H1 (cell line): ENCODE results near the gene PTPN1. TPM values are rescaled to one million over a fixed set of nuclear protein-coding genes. Genes with fewer than 3 reads are reported as not detected.

Source experiments
- CTCF ChIA-PET: fragments of 300-600 bp; sonication (Branson Sonifier 250); formaldehyde crosslinking; loops from one replicate; lab custom pipeline; 2021; ENCODE audit not compliant: partially characterized antibody; lab: Charles Lee
- POLR2A ChIA-PET: fragments of 300-600 bp; sonication (Branson Sonifier 250); formaldehyde crosslinking; loops from one replicate; lab custom pipeline; 2021; ENCODE audit warnings: inconsistent platforms; ENCODE audit not compliant: partially characterized antibody; lab: Charles Lee
- DNase-seq, 2 experiments: peaks; one replicate each; pipeline versions ENCODE4 v3.0.0 to v3.0.0-alpha.2; 2010 to 2022; ENCODE audit warnings: low spot score in 2 of 2, low read depth in 1 of 2, mixed read lengths in 1 of 2
- FAIRE-seq: peaks from 2 replicates; lab custom pipeline; 2011; peaks lifted over from hg19 to GRCh38; lab: Jason Lieb, UNC
- H2AFZ ChIP-seq: 2 replicates; pipeline ENCODE4 v1.8.1; 2012; ENCODE audit warnings: low read length, inconsistent platforms
- H2AK5ac ChIP-seq: 2 replicates; pipeline ENCODE4 v1.6.1; 2013; ENCODE audit warnings: low read depth, low read length
- H2BK120ac ChIP-seq: replicated peaks from 2 replicates; pipeline ENCODE3; 2013; ENCODE audit warnings: low read depth, low read length, inconsistent platforms
- H2BK12ac ChIP-seq: 2 replicates; pipeline ENCODE4 v1.6.1; 2013; ENCODE audit warnings: low read depth, low read length
- H2BK15ac ChIP-seq: 2 replicates; pipeline ENCODE4 v1.6.1; 2013; ENCODE audit warnings: low read length
- H2BK20ac ChIP-seq: 2 replicates; pipeline ENCODE4 v1.6.1; 2013; ENCODE audit warnings: low read length
- H2BK5ac ChIP-seq: 2 replicates; pipeline ENCODE4 v1.6.1; 2013; ENCODE audit warnings: low read depth, low read length
- H3K14ac ChIP-seq: 2 replicates; pipeline ENCODE4 v1.6.1; 2013; ENCODE audit warnings: inconsistent platforms; ENCODE audit not compliant: insufficient read length
- H3K18ac ChIP-seq: 2 replicates; pipeline ENCODE4 v1.6.1; 2013; ENCODE audit warnings: low read length; ENCODE audit errors: extremely low read depth
- H3K23ac ChIP-seq: 2 replicates; pipeline ENCODE4 v1.6.1; 2013; ENCODE audit warnings: inconsistent platforms; ENCODE audit not compliant: insufficient read length
- H3K23me2 ChIP-seq: 2 replicates; pipeline ENCODE4 v1.6.1; 2013; ENCODE audit warnings: low read depth, low read length
- H3K27ac ChIP-seq: 2 replicates; pipeline ENCODE4 v1.6.1; 2011; ENCODE audit warnings: low read depth, low read length, inconsistent platforms
- H3K27me3 ChIP-seq, 4 experiments: replicated peaks in 1 of 4; 1 replicate in 1 of 4; 2 replicates in 3 of 4; pipeline versions ENCODE4 v1.6.1 to v1.8.1; 2011 to 2013; ENCODE audit warnings: low read length in 3 of 4, mild to moderate bottlenecking in 3 of 4, inconsistent platforms in 2 of 4, mixed read lengths in 2 of 4, moderate library complexity in 1 of 4; ENCODE audit not compliant: control insufficient read depth in 3 of 4, insufficient read depth in 3 of 4; ENCODE audit errors: extremely low read depth in 1 of 4
- H3K36me3 ChIP-seq, 4 experiments: 2 replicates each; pipeline versions ENCODE4 v1.6.1 to v1.8.1; 2011 to 2013; ENCODE audit warnings: mild to moderate bottlenecking in 4 of 4, low read length in 3 of 4, moderate library complexity in 2 of 4, control low read depth in 1 of 4, inconsistent platforms in 1 of 4; ENCODE audit not compliant: insufficient read depth in 4 of 4, control insufficient read depth in 2 of 4
- H3K4ac ChIP-seq: replicated peaks from 2 replicates; pipeline ENCODE3; 2013; ENCODE audit warnings: low read length, low read depth, mixed read lengths, inconsistent platforms; ENCODE audit not compliant: insufficient read length
- H3K4me1 ChIP-seq, 4 experiments: replicated peaks in 1 of 4; 1 replicate in 1 of 4; 2 replicates in 3 of 4; pipeline versions ENCODE4 v1.6.1 to v1.8.1; 2011 to 2013; ENCODE audit warnings: low read length in 3 of 4, inconsistent platforms in 2 of 4, mixed read lengths in 1 of 4; ENCODE audit not compliant: insufficient read depth in 4 of 4, control insufficient read depth in 3 of 4
- H3K4me2 ChIP-seq, 2 experiments: 2 replicates each; pipeline versions ENCODE4 v1.6.1 to v1.8.1; 2011 to 2013; ENCODE audit warnings: low read depth in 2 of 2, low read length in 2 of 2, control low read depth in 1 of 2, inconsistent platforms in 1 of 2, mild to moderate bottlenecking in 1 of 2; ENCODE audit not compliant: insufficient read depth in 1 of 2
- H3K4me3 ChIP-seq, 4 experiments: fragments of 200-600, 300-600 bp in 1 of 4; sonication (generic), shearing (Covaris generic), sonication (Bioruptor Twin) in 1 of 4; 2 replicates each; pipeline versions ENCODE4 v1.5.1 to v1.8.1; 2011 to 2016; ENCODE audit warnings: low read length in 4 of 4, low read depth in 3 of 4, control low read depth in 2 of 4, inconsistent platforms in 2 of 4, mild to moderate bottlenecking in 2 of 4, mixed read lengths in 1 of 4, moderate library complexity in 1 of 4; ENCODE audit not compliant: insufficient read depth in 2 of 4; ENCODE audit errors: extremely low read depth in 1 of 4
- H3K56ac ChIP-seq: replicated peaks from 2 replicates; pipeline ENCODE3; 2013; ENCODE audit warnings: low read depth, mild to moderate bottlenecking, mixed read lengths, low read length, inconsistent platforms; ENCODE audit not compliant: insufficient read length
- H3K79me1 ChIP-seq: 2 replicates; pipeline ENCODE4 v1.6.1; 2013; ENCODE audit warnings: low read depth, low read length, control low read depth
- H3K79me2 ChIP-seq, 2 experiments: 2 replicates each; pipeline versions ENCODE4 v1.6.1 to v1.8.1; 2012 to 2013; ENCODE audit warnings: low read length in 2 of 2, mild to moderate bottlenecking in 2 of 2, inconsistent platforms in 1 of 2; ENCODE audit not compliant: insufficient read depth in 2 of 2, control insufficient read depth in 1 of 2
- H3K9ac ChIP-seq, 4 experiments: replicated peaks in 1 of 4; 1 replicate in 1 of 4; 2 replicates in 3 of 4; pipeline versions ENCODE4 v1.6.1 to v1.8.1; 2011 to 2013; ENCODE audit warnings: low read depth in 3 of 4, low read length in 3 of 4, control low read depth in 2 of 4, mild to moderate bottlenecking in 2 of 4, moderate library complexity in 2 of 4, inconsistent platforms in 1 of 4; ENCODE audit errors: extremely low read depth in 1 of 4
- H3K9me3 ChIP-seq, 2 experiments: 2 replicates each; pipeline versions ENCODE4 v1.6.1 to v1.8.1; 2012 to 2013; ENCODE audit warnings: mild to moderate bottlenecking in 2 of 2, moderate library complexity in 2 of 2, control low read depth in 1 of 2, inconsistent platforms in 1 of 2, low read depth in 1 of 2, low read length in 1 of 2, mixed read lengths in 1 of 2; ENCODE audit not compliant: insufficient read depth in 2 of 2
- H4K20me1 ChIP-seq, 2 experiments: replicated peaks in 1 of 2; 2 replicates each; pipeline versions ENCODE3 to v1.8.1; 2011 to 2013; ENCODE audit warnings: inconsistent platforms in 2 of 2, low read length in 2 of 2, mild to moderate bottlenecking in 1 of 2; ENCODE audit not compliant: insufficient read depth in 2 of 2, control insufficient read depth in 1 of 2
- H4K5ac ChIP-seq: 2 replicates; pipeline ENCODE4 v1.6.1; 2013; ENCODE audit warnings: low read length, low read depth, mixed read lengths, inconsistent platforms; ENCODE audit not compliant: insufficient read length
- H4K8ac ChIP-seq: 2 replicates; pipeline ENCODE4 v1.8.0; 2013; ENCODE audit warnings: mild to moderate bottlenecking, moderate library complexity, low read length, inconsistent platforms; ENCODE audit not compliant: insufficient read depth; ENCODE audit errors: extremely low read depth
- H4K91ac ChIP-seq: replicated peaks from 2 replicates; pipeline ENCODE3; 2013; ENCODE audit warnings: low read length, mixed read lengths, inconsistent platforms; ENCODE audit not compliant: insufficient read length
- ATF2 ChIP-seq: IDR thresholded peaks from 2 replicates; pipeline ENCODE4 v1.6.1; 2012; ENCODE audit warnings: low read length, inconsistent platforms
- BRCA1 ChIP-seq: IDR thresholded peaks from 2 replicates; pipeline ENCODE4 v1.6.1; 2012; ENCODE audit warnings: low read depth, low read length, improper control_type of control experiment
- CBX8 ChIP-seq: fragments of 300-800, 300-1000 bp; sonication (generic); IDR thresholded peaks from 2 replicates; pipeline ENCODE4 v1.7.1; 2016; ENCODE audit warnings: low read depth, low read length, borderline replicate concordance
- WGBS, 2 experiments: shearing (Covaris generic) in 1 of 2; methylation state at CpG; one replicate each; pipeline versions ENCODE4 v1.1.6 to v1.1.7; 2013 to 2015; ENCODE audit warnings: low lambda C conversion rate in 2 of 2, mixed read lengths in 2 of 2, inconsistent platforms in 1 of 2, low coverage in 1 of 2, missing lambda C conversion rate in 1 of 2; ENCODE audit not compliant: insufficient replicate concordance in 2 of 2, insufficient coverage in 1 of 2, insufficient read length in 1 of 2; ENCODE audit errors: extremely low coverage in 1 of 2, missing lambda C conversion rate in 1 of 2; 5-methylcytosine and 5-hydroxymethylcytosine counted together
- polyA plus RNA-seq, 7 experiments: library from polyadenylated mRNA; depleted of rRNA in 3 of 7; stranded (reverse) in 5 of 7; unstranded in 2 of 7; fragments of >200 nt in 5 of 7; fragments of 200-250 nt in 2 of 7; gene quantifications; 1 replicate in 5 of 7; 2 replicates in 1 of 7; 4 replicates in 1 of 7; pipeline versions ENCODE4 v1.2.1 to v1.2.3, GENCODE V29; 2011 to 2013; ENCODE audit warnings: missing spikeins in 2 of 7, mixed read lengths in 2 of 7
- total RNA-seq: library from RNA; stranded (reverse); fragmentation: NEBNext Ultra II Directional; extraction: Animal tissue kit (Norgen Biotek cat#: 25700); gene quantifications from 2 replicates; pipeline ENCODE4 v1.2.1, GENCODE V29; 2021

Gene PTPN1
- total and polyA plus RNA-seq, 2 of the 8 experiments (the other 6 are each of a cell fraction or from before 2014, with no cell fraction given): 18.6 to 32.1 TPM

- CTCF ChIA-PET: interaction anchor here (0.6 to 6.1 kb wide), 17 partner anchors 9 to 461 kb away, joined by 3 to 61 read pairs (median 5); no protein-coding TSS in a partner anchor
- Histone ChIP-seq H2AFZ (no peak overlapping the region), H4K5ac (no peak overlapping the region), H3K9me3 (no peaks in the 10 kb centered on the region), H3K14ac (no peak overlapping the region), H3K4ac (no peak overlapping the region), H3K23me2 (no peaks in the 10 kb centered on the region), H3K23ac (no peak overlapping the region), H3K4me2 (no peak overlapping the region), H3K56ac (no peak overlapping the region), H3K27ac (no peak overlapping the region), H3K4me1 (peaks cover 0 to 8% (median 3%) of the 10 kb centered on the region in 4 experiments; a peak in 4 of 7 replicates), H2BK15ac (peak overlapping the region; percentile 88; the same call in 1 of the 2 replicates), H3K79me2 (no peaks in the 10 kb centered on the region), H3K18ac (no peak overlapping the region), H3K4me3 (no peak overlapping the region), H4K91ac (peak overlapping the region; percentile 42), H2AK5ac (no peak overlapping the region), H3K27me3 (no peaks in the 10 kb centered on the region), H2BK12ac (no peak overlapping the region), H4K20me1 (peaks cover 0 to 2% of the 10 kb centered on the region in 2 experiments), H2BK120ac (no peak overlapping the region), H3K79me1 (no peaks in the 10 kb centered on the region), H3K36me3 (no peaks in the 10 kb centered on the region), H2BK5ac (no peak overlapping the region), H3K9ac (no peak overlapping the region), H2BK20ac (no peak overlapping the region), H4K8ac (0 out of 2 replicates have a peak overlapping the region, but pooled peaks have one; percentile 87)
- FAIRE-seq (no peak), DNase-seq (no peak)
- no peak for TF ChIP-seq ATF2
- TF ChIP-seq CBX8: no peak
- no peak for TF ChIP-seq BRCA1
- POLR2A ChIA-PET: interaction anchor here (0.6 to 1.2 kb wide), 2 partner anchors 12 to 163 kb away, joined by 3 to 4 read pairs; no protein-coding TSS in a partner anchor
- WGBS, 2 experiments: 89% methylated on average over 13 of the region's 16 CpGs; no CpG with 5 or more reads in 1 of the 2 experiments
Observed at GRCh38 chr20:50628853-50629669, 118.9 kb downstream of the PTPN1 start.
